ENCODE data around the gene ITGA11.

DNA sequence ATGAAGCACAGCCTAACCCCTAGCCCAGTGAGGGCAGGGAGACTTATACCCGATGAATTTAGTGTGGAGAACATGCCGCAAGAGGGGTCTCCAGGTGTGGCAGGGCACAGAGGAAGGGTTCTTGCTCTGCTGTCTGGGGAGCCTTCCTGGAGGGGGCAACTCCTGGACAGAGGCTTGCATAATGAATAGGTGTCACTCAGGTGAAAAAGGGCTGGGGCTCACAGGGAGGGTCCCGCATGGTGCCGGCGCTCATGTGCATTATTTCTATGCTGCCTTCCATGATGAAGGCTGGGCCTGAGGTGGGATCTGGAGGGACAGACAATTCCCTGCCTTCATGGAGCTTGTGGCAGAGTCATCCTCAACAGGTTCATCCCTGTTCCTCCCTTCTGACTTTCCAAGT is 51.5 kb downstream of the ITGA11 start:
- TF ChIP-seq, protein P1, sequence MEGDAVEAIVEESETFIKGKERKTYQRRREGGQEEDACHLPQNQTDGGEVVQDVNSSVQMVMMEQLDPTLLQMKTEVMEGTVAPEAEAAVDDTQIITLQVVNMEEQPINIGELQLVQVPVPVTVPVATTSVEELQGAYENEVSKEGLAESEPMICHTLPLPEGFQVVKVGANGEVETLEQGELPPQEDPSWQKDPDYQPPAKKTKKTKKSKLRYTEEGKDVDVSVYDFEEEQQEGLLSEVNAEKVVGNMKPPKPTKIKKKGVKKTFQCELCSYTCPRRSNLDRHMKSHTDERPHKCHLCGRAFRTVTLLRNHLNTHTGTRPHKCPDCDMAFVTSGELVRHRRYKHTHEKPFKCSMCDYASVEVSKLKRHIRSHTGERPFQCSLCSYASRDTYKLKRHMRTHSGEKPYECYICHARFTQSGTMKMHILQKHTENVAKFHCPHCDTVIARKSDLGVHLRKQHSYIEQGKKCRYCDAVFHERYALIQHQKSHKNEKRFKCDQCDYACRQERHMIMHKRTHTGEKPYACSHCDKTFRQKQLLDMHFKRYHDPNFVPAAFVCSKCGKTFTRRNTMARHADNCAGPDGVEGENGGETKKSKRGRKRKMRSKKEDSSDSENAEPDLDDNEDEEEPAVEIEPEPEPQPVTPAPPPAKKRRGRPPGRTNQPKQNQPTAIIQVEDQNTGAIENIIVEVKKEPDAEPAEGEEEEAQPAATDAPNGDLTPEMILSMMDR (IDR thresholded peaks at IDR 0.05 in 8 of 11, conservative IDR thresholded peaks at IDR 0.05 in 3 of 11) = no peak
- no peak for TF ChIP-seq POLR2AphosphoS5 (IDR thresholded peaks at IDR 0.05)

Measured in spleen (tissue), 7 donors.